K562 (cell line): ENCODE results near the gene CUL9. TPM values are rescaled to one million over a fixed set of nuclear protein-coding genes. Genes with fewer than 3 reads are reported as not detected.

Experiments used
- ATF1 ChIP-seq, 2 experiments: fragments of 450-650 bp in 1 of 2; IDR thresholded peaks; 2 replicates each; pipeline ENCODE4 v1.6.1; 2016; ENCODE audit warnings: missing compliant biosample characterization in 1 of 2, missing genetic modification characterization in 1 of 2
- BACH1 ChIP-seq: fragments of 200-800 bp; sonication (Bioruptor generic); IDR thresholded peaks from 2 replicates; pipeline ENCODE4 v1.6.1; 2016; ENCODE audit warnings: missing genetic modification characterization, missing compliant biosample characterization
- CBFA2T3 ChIP-seq: fragments of 450-650 bp; IDR thresholded peaks from 2 replicates; pipeline ENCODE4 v1.6.1; 2017
- CBX5 ChIP-seq: IDR thresholded peaks from 2 replicates; pipeline ENCODE4 v1.6.1; 2014; ENCODE audit warnings: low read depth, borderline replicate concordance
- DMBX1 ChIP-seq: fragments of 250-450 bp; sonication (Bioruptor Pico); IDR thresholded peaks from 2 replicates; pipeline ENCODE4 v1.8.0; 2022; ENCODE audit warnings: inconsistent platforms, mild to moderate bottlenecking, moderate library complexity, borderline replicate concordance
- FOXK2 ChIP-seq, 2 experiments: fragments of 450-650 bp; IDR thresholded peaks in 1 of 2; conservative IDR thresholded peaks in 1 of 2; 2 replicates each; pipeline ENCODE4 v1.6.1; 2016; ENCODE audit warnings: low read depth in 2 of 2, mild to moderate bottlenecking in 1 of 2
- HDAC1 ChIP-seq, 2 experiments: fragments of 450-650 bp; IDR thresholded peaks; 2 replicates each; pipeline ENCODE4 v1.6.1; 2016 to 2017; ENCODE audit warnings: inconsistent platforms in 1 of 2, mild to moderate bottlenecking in 1 of 2, moderate library complexity in 1 of 2
- KDM5B ChIP-seq: fragments of 200-600 bp; sonication (generic); IDR thresholded peaks from 2 replicates; pipeline ENCODE4 v1.6.1; 2012; ENCODE audit warnings: low read depth, mild to moderate bottlenecking, moderate library complexity, low read length, control low read depth, inconsistent platforms; ENCODE audit not compliant: insufficient replicate concordance
- MAFK ChIP-seq: IDR thresholded peaks from 2 replicates; pipeline ENCODE4 v1.6.1; 2011; ENCODE audit warnings: low read length, improper control_type of control experiment
- POLR2H ChIP-seq: IDR thresholded peaks from 2 replicates; pipeline ENCODE4 v1.6.1; 2016; ENCODE audit warnings: missing genetic modification characterization, low read depth, mild to moderate bottlenecking, control low read depth, missing compliant biosample characterization, moderate library complexity
- RAD51 ChIP-seq: fragments of 450-650 bp; IDR thresholded peaks from 2 replicates; pipeline ENCODE4 v1.7.1; 2016; ENCODE audit warnings: low read depth, mild to moderate bottlenecking, borderline replicate concordance
- RHOXF2B ChIP-seq: fragments of 250-450 bp; sonication (Bioruptor Pico); conservative IDR thresholded peaks from 2 replicates; pipeline ENCODE4 v1.5.1; 2021
- XRCC5 ChIP-seq: fragments of 200-400 bp; formaldehyde crosslinking; IDR thresholded peaks from 2 replicates; pipeline ENCODE4 v1.6.1; 2017; ENCODE audit warnings: low read depth, mild to moderate bottlenecking, low read length
- ZNF316 ChIP-seq: fragments of 450-650 bp; IDR thresholded peaks from 2 replicates; pipeline ENCODE4 v1.6.1; 2016
- ZNF551 ChIP-seq: fragments of 250-450 bp; sonication (Bioruptor Pico); IDR thresholded peaks from 2 replicates; pipeline ENCODE4 v1.5.0; 2021; ENCODE audit warnings: mild to moderate bottlenecking, moderate library complexity
- ZZZ3 ChIP-seq: fragments of 450-650 bp; IDR thresholded peaks from 2 replicates; pipeline ENCODE4 v1.6.1; 2016; ENCODE audit warnings: antibody characterized with exemption, mild to moderate bottlenecking, moderate library complexity
- polyA plus RNA-seq, 8 experiments: library from polyadenylated mRNA; depleted of rRNA in 4 of 8; stranded (reverse) in 5 of 8; unstranded in 3 of 8; fragments of >200 nt; fragmentation: Nextera tagmentation in 2 of 8; fragmentation: Illumina TruSeq in 1 of 8; extraction: Ambion mirVana in 2 of 8; extraction: Trizol in 1 of 8; gene quantifications; 2 replicates each; pipeline versions ENCODE4 v1.2.1 to v1.2.3, GENCODE V29; 2011 to 2014; ENCODE audit warnings: inconsistent platforms in 1 of 8, missing spikeins in 1 of 8
- total RNA-seq, 7 experiments: library from RNA; depleted of rRNA in 6 of 7; stranded (reverse); fragments of >200 nt in 6 of 7; fragmentation: Illumina TruSeq in 2 of 7; extraction: Trizol in 2 of 7; gene quantifications; 2 replicates each; pipeline versions ENCODE4 v1.2.1 to v1.2.3, GENCODE V29; 2011 to 2021; ENCODE audit warnings: low replicate concordance in 1 of 7
- TF ChIP-seq, protein P1 (sequence below): IDR thresholded peaks from 2 replicates; pipeline ENCODE4 v1.6.1; 2014; ENCODE audit warnings: antibody characterized with exemption
- TF ChIP-seq, protein P2 (sequence below): fragments of 250-450 bp; sonication (Bioruptor Pico); IDR thresholded peaks from 2 replicates; pipeline ENCODE4 v1.5.0; 2021; ENCODE audit warnings: mild to moderate bottlenecking, borderline replicate concordance

CUL9 gene
- total and polyA plus RNA-seq, 9 of the 15 experiments (the other 6 are each of a cell fraction or from before 2014, with no cell fraction given), result 0.50 to 20.7 (median 6.6) TPM

DNA sequence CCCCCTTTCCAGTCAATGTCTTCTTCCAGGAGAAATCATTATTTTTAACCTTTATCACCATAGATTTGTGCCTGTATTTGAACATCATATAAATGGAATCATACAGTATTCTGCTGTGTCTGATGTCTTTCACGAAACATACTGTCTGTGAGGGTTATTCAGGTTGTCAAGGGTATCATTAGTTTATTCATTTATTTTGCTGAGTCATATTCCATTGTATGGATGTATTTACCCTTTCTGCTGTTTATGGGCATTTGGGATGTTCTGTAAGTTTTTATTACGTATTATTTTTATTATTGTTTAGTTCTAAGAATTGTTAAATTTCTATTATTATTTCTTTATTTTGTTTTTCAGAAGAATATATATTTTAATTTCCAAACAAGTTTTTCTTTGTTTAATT lies 25.3 kb downstream of the CUL9 start (continued):
- TF ChIP-seq, protein P1, sequence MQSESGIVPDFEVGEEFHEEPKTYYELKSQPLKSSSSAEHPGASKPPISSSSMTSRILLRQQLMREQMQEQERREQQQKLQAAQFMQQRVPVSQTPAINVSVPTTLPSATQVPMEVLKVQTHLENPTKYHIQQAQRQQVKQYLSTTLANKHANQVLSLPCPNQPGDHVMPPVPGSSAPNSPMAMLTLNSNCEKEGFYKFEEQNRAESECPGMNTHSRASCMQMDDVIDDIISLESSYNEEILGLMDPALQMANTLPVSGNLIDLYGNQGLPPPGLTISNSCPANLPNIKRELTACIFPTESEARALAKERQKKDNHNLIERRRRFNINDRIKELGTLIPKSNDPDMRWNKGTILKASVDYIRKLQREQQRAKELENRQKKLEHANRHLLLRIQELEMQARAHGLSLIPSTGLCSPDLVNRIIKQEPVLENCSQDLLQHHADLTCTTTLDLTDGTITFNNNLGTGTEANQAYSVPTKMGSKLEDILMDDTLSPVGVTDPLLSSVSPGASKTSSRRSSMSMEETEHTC, result no peak
- TF ChIP-seq RHOXF2B (CRISPR knock-in tag) (no peak), ATF1 (CRISPR knock-in tag; IDR thresholded peaks at IDR 0.05) (no peak), ATF1 (tag; IDR thresholded peaks at IDR 0.05) (no peak), KDM5B (no peak), DMBX1 (CRISPR knock-in tag) (no peak), CBX5 (no peak), MAFK (peak; percentile 81), HDAC1 (IDR thresholded peaks at IDR 0.05) (no peak), CBFA2T3 (no peak), ZZZ3 (no peak), POLR2H (tag) (peak; percentile 19; the same call in 1 of the 2 replicates), XRCC5 (no peak), RAD51 (no peak), ZNF316 (peak; percentile 97), BACH1 (tag) (peak; percentile 73; the same call in 1 of the 2 replicates), ZNF551 (CRISPR knock-in tag) (no peak), FOXK2 (conservative IDR thresholded peaks at IDR 0.05 in 1 of 2, IDR thresholded peaks at IDR 0.05 in 1 of 2; ENCODE audit: low read depth in 2 of 2) (no peak)
- TF ChIP-seq, protein P2, sequence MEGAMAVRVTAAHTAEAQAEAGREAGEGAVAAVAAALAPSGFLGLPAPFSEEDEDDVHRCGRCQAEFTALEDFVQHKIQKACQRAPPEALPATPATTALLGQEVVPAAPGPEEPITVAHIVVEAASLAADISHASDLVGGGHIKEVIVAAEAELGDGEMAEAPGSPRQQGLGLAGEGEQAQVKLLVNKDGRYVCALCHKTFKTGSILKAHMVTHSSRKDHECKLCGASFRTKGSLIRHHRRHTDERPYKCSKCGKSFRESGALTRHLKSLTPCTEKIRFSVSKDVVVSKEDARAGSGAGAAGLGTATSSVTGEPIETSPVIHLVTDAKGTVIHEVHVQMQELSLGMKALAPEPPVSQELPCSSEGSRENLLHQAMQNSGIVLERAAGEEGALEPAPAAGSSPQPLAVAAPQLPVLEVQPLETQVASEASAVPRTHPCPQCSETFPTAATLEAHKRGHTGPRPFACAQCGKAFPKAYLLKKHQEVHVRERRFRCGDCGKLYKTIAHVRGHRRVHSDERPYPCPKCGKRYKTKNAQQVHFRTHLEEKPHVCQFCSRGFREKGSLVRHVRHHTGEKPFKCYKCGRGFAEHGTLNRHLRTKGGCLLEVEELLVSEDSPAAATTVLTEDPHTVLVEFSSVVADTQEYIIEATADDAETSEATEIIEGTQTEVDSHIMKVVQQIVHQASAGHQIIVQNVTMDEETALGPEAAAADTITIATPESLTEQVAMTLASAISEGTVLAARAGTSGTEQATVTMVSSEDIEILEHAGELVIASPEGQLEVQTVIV (CRISPR knock-in tag), result no peak
